HPDE6-E6E7 (cell line): Measurements from ENCODE around the gene TOP1.
A peak's percentile ranks its signal among the peaks of the same experiment; 100 is the strongest.

Source experiments
- DNase-seq: peaks from one replicate; pipeline ENCODE4 v3.0.0; 2011; ENCODE audit warnings: missing footprints; ENCODE audit errors: extremely low spot score

TOP1 gene

DNA sequence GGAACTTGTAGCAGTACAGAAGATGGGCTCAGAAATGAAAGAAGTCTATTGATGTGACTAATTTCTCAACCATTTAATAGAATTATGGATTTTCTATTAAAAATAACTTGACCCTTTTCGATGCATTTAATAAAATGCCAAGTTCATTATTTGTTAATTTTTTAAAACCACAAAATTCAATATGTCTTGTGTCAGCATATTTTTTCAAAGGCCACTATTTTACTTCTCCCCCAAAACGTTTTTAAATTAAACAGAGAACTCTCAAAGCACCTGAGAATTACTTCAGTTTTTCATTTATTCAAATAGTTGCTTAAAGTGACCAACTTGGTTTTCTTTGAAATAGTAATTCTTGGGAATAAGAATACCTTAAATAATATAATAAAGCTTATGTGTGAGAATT is 8.6 kb downstream of the TOP1 start:
- no peak for DNase-seq

DNA sequence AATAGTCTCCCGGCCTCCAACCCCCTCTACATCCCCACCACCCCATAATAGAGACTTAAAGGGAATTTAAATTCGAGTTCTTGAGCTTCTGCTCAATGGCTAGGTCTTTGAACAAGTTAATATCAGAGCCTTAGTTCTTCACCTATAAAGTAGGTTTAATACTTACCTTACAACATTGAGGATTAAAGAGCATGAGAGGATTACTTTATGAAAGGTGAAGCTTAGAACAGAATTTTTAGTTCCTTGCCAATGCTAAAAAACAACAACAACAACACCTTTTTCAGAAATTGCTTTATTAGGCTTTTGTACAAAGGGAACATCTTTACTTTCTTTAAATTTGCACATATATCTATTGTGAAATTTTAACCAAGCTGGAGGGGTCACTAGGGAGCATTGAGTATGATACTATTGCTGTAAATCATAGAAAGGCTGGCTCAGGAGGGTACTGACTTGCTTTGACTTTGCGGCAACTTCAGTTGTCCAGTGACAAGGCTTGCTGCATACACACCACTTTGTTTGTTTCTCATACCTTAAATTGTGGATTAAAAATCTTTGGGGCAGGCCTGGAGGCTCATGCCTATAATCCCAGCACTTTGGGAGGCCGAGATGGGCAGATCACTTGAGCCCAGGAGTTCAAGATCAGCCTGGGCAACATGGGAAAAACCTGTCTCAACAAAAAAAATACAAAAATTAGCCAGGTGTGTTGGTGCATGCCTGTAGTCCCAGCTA is 9.7 kb downstream of the TOP1 start:
- DNase-seq = no peak

DNA sequence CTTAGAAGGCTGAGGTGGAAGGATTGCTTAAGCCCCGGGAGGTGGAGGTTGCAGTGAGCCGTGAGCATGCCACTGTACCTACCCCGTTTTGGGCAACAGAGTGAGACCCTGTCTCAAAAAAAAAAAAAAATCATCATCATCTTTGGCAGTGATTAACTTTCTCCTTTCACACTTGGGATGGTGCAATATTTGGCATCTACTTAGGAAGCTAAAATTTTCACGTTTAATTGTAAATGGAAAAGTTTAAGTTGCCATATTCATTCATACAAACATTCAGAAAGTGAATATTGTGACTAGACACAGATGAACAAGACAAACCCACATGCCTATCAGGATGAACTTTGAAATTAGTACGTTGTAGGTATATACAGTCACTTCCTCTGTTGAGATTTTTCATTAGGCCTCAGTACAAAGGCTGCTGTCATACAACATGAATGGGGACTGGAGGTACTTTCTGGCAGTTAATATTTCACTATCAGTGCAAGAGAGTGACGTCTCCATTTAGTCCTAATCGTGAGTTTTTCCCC is 10.3 kb downstream of the TOP1 start:
- DNase-seq = no peak

DNA sequence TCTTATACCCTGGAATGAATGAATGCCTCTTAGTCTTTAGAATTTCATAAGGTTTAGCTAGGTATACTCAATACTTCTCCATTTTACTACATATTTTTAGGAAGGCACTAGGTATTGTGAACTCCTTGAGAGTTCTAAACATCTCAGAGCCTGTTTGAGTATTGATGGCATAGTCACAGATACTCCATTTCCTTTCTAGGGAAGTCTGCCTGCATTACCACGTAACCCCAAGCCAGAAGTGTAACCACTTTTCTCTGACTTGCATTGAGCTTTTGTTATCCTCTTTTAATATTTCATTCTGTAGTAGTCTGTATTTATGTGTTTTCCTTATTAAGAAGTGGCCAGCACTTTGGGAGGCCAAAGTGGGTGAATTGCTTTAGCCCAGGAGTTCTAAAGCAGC is 12.2 kb downstream of the TOP1 start:
- DNase-seq = no peak

DNA sequence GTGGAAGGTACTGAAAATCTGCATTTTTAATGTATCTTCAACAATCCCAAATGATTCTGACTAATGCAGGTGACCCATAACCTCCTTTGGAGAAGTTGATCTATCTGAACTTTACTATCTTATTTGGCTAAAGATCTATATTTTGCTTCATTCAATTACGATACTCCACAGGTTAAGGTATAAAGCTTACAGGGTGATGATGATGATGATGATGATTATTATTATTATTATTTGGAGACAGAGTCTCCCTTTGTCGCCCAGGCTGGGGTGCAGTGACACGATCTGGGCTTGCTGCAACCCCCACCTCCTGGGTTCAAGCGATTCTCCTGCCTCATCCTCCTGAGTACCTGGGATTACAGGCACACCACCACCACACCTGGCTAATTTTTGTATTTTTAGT is 13.1 kb downstream of the TOP1 start:
- no peak for DNase-seq

DNA sequence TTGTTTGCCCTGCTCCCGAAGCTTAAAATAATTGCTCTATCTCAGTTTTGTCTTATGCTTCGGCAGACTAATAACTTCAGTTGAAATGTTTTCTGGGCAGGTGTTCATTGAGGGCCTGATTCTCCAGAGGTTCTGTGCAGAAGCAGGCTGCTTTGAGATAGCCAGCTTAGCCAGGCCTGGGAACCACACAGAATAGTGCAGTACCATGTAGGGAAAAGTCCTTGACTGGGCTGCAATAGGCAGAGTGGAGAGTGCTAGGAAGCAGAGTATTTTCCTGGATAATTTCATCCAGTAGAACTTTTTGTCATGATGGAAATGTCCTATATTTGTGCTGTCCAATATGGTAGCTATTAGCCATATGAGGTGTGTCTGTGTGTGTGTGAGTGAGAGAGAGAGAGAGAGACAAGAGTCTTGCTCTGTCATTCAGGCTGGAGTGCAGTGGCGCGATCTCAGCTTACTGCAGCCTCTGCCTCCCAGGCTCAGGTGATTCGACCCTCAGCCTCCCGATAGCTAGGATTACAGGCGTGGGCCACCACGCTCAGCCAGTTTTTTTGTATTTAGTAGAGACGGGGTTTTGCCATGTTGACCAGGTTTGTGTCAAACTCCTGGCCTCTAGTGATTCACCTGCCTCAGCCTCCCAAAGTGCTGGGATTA is 15.9 kb downstream of the TOP1 start:
- DNase-seq = no peak

DNA sequence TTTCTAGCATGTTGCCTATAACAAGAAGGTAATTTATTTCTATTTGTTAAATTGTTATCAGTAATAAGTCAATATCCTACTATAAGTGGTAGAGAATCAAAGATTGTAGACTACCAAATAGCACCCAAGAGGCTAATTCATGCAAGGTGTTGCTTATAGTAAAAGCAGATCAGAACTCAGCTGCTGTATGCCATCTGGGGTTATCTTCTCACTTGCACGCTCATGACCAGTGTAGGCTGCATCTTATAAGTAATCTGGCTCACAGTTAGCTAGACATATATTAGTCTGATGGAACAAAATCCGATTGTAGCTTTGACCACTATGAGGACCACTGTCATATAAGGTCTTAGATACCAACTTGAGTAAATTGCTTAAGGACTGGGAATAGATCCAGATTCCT is 17.0 kb downstream of the TOP1 start:
- DNase-seq = no peak

DNA sequence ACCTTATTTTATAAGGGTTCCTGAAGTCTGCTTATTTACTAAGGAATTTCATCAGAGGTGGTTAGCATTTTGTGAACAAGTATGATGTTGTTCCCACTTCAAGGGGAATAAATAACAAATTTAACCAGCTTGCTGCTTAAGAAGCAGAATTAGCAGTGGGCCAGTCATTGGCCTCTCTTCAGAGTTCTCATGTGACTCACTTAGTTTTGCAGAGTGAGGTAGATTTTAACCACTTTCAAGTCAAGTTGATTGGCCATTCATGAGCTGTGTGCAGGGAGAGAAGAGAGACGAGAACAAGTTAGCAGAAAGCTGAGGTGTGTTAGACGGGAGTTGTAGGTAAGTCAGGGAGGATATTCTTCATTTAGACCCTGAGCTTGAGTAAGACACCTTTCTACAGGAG is 18.1 kb downstream of the TOP1 start:
- no peak for DNase-seq

DNA sequence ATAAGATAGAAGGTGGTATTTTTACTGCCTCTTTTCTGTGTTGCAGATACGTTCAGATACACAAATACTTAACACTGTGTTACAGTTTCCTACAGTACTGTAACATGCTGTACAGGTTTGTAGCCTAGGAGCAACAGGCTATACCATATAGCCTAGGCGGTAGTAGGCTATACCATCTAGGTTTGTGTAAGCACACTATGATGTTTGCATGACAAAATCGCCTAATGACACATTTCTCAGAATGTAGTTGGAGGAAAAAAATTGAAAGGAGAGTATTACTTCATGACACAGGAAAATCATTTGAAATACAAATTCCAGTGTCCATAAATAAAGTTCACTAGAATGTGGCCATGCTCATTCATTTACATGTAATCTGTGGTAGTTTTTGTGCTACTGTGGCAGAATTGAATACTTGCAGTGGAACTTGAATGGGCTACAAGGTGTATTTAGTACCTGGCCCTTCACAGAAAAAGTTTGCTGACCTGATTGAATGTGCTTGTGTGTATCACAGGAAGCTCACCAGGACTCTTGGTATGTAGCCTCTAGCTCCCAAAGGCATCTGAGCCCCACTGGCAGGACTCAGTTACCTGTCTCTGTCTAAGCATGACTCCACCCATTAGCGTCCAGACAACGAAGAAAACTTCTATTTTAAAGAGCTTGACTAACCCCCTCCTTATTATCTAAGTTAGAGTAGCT is 18.8 kb downstream of the TOP1 start:
- DNase-seq = no peak

DNA sequence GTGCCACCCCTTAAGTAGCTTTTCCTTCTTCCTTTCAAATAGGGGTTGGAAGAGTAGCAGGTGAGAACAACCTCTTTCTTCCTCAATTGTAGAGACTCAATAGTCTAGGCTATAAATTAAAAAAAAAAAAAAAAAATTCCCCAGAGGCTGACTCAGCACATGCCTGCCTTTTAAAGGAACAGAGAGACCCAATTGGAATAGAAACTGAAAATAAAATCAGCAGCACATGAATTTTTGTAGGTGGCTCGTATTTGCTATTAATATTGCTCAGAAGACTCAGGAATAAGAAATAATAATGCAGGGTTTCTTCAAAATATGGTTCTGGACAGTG is 19.3 kb downstream of the TOP1 start:
- peak; percentile 82 for DNase-seq

DNA sequence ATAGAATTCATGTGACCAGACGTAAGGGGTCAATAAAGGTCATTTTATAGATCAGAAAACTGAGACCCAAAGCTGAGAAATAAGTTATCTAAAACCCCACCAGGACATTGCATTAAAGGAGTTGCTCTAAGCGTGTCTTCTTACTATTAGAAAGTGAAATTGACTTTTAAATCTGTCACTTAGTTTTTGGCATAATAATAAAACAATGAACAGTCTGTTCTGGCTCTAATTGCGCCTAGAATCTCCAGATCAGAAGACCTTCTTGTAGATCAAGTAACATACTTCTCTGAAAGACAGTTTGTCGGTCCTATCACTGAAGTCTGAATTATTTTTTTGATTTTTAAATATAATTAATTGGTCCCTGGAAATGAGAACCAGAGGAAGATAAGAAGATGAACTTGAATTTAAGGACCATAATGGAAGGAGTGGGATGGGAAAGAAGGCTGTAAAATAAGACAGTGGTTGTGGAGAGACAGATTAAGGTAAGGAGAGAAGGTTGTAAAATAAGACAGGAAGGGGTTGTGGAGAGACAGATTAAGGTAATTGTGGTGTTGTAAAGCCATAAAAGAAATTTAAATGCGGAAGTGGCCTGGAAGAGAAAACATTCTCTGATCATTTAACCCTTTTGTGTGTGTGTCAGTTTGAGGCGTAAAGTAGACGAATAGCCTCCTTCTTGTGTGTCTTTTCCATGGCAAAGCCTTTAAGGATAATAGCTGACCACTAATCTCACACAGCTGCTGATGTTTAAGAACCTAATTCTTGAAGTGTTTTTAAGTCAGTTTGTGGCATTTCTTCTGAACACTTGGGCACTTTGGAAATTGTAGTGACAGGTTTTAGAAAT is 20.1 kb downstream of the TOP1 start:
- DNase-seq = no peak

DNA sequence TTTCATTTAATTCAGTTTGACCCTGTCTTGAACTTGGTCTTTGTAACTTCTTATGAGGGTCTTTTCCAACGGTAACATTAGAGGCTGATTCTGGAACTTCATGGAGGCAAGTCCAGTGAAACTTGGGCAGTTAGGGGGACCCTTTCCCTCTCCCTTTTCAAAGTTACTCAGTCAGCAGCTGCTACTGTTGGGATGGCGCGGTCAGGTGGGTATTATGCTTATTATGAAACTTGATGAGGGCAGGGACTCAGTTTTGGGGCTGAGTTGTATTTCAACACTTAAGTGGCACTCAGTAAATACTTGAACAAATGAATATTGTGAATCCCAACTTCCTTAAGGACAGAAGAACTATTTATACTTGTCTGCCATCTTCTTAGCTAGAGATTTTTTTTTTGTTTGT is 20.8 kb downstream of the TOP1 start:
- no peak for DNase-seq

DNA sequence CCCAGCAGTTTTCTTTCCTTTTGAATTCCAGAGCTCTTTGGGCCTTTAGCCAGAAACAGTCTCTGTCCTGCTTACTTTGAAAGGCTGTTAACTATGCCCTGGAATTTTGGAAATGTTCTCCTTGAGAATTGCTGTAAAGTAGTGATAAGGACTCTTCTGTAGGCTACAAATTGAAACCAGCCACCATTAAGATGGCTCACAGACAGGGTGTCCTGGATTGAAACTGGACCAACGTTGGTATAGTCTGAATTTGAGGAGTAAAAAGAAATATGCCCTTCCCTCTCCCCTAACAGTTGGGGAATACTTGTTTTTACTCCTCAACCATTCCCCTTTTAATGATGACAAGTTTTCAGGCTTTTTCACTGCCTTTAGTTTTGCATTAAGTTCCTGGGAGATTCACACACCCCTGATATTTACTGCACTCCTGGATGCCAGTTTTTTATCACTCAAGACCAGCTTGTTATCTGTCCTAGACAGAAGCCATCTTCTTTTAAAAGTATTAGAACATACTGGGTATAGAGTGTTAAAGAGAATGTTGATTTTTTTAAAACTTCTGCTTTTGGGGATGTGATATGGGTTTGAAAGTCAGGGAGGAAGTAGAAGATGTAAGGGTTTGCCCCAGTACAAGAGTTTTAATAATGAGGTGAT is 21.9 kb downstream of the TOP1 start:
- no peak for DNase-seq

DNA sequence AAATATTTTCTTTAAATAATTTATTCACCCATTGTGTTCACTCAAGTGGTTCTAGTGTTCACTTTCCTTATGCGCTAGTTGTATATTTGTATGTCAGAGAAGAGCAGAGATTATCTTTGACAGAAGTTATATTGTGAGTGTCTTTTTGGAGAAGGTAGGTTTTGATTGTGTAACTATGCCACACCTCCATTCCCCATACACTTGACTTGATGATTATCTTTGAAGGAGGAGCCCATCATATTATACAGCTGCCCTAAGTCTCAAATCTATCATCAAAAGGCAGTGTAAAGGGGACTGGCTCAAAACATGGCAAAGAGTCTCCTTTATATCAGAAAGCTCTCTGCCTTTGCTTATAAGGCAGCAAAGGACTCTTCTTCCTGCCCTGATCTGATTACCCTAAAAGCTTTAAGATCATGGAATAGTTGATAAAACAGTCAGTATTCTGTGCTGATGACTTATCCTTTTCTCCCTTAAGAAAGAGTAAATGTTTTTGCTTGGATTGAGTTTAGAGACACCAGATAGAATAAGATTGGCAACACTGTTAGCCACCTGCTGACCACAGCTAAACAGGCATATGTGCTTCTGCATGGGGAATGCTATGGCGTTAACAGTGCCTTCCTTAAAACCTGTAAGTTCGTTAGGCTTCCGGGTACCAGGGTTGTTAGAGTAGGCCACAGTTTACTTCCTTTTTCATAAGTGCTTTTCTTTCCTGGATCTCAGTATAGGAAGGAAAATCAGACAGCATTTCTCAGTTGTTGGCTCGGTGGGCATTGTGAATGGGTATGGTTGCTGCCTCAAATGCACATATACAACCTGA is 22.6 kb downstream of the TOP1 start:
- DNase-seq = no peak

DNA sequence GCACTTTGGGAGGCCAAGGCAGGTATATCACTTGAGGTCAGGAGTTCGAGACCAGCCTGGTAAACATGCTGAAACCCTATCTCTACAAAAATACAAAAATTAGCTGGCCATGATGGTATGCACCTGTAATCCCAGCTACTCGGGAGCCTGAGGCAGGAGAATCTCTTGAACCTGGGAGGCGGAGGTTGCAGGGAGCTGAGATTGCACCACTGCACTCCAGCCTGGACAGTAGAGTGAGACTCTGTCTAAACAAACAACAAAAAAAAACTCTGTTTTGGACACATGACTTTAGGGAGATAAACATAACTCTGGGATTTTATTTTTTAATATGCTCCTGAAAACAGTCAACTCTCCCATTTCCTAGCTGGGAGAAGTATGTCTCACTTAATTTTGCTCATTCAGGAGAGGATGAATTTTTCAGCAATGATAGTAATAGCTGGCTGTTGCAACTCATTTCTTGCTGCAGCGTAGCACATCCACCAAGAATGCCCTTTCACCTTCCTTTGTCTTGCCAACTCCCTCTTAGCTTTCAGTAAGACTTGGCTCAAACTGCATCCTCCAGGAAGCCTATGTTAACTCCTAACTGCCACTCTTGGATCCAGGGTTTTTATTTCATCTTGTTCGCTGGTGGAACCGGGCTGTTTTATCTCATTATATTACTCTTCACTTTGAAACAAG is 24.3 kb downstream of the TOP1 start:
- no peak for DNase-seq

DNA sequence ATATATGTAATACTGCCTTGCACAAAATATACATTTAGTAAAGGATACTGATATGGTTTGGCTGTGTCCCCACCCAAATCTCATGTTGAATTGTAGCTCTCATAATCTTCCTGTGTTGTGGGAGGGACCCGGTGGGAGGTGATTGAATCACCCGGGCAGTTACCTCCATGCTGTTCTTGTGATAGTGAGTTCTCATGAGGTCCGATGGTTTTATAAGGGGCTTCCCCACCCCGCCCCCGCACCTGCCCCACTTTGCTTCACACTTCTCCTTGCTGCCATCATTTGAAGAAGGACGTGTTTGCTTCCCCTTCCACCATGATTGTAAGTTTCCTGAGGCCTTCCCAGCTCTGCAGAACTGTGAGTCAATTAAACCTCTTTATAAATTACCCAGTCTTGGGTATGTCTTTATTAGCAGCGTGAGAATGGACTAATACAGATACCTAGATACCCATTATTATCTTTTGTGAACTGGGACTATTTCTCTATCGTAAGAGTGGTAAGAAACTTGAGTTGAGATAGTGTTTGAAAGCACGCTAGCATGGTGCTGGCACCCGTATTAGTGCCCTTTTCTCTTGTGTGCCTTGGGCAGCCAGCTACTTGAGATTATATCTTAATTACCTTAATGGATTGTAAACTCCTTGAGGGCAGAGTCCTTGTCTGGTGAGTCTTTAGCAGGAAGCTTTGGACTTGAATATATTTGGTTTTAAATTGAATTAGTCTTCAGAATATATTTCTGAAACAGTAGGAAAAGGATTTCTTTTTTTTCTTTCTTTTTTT is 25.6 kb downstream of the TOP1 start:
- DNase-seq = no peak

DNA sequence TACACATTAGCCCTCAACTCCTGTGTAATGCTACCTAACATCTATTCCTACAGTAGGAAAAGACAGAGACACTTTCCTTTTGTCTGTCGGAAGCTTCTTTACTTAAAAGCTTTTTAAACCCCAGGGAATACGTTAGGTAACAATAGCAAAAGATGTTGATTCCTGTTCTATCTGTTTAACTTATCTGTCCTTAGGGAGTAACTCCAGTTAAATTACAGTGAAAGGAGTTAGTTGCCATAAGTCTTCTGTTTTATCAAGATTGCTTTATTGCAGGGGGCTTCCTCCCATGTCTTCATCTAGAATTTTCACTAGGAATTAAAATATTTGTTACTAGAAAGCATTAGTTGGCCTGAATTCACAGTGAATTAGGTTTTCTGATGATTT is 26.2 kb downstream of the TOP1 start:
- no peak for DNase-seq

DNA sequence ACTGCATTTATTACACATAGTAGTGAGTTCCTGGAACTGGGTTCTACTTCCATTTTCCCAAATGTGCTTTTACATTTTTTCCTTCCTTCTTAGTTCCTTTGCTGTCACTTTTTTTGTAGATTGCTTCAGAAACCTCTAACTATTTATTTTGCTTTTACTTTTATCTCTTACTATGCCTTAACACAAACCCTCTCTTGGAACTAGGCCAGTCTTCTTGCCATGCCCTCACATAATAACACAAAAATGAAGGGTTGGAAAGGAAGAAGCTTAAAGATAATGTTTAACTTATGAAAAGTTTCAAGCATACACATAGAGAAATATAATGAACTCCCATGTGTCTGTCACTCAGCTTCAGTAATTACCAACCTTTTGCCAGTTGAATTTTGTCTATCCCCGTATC is 27.1 kb downstream of the TOP1 start:
- no peak for DNase-seq

DNA sequence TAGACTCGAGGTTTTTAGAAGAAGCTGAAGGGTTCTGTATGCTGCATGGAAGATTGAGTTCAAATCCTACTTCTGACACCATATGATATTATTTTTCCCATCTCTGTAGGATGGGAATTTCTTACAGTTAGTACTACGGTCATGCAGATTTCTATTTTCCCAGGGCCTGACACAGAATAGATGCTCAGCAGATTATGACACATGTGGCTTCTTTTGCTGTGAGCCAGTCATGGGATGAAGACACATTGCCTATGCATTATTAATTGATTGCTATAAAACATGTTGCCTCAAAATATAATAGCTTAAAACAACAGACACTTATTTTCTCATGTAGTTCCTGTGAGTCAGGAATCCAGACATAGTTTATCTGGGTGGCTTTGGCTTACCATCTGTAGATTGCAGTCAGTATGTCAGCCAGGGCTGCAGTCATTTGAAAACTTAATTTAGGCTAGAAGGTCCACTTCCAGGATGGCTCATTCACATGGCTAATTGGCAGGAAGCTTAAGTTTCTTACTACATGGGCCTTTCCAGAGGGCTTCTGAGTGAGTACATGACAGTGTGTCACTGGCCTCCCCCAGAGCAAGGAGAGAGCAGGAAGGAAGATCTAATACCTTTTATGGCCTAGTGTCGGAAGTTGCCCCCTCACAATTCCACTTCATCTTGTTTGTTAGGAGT is 29.5 kb downstream of the TOP1 start:
- DNase-seq = no peak
